PFSK-1 (cell line): ENCODE results near the gene DGKZ.

Experiments used
- FOXP2 ChIP-seq: optimal IDR thresholded peaks from 2 replicates; pipeline ENCODE3; 2011; ENCODE audit warnings: borderline replicate concordance, control low read depth, inconsistent platforms; ENCODE audit not compliant: insufficient read depth; ENCODE audit errors: extremely low read length, extremely low read depth
- POLR2AphosphoS5 ChIP-seq: IDR thresholded peaks from 2 replicates; pipeline ENCODE4 v1.6.1; 2012; ENCODE audit warnings: low read depth, mild to moderate bottlenecking, control low read depth, low read length, moderate library complexity
- TF ChIP-seq, protein P1 (sequence below), 2 experiments: IDR thresholded peaks; 2 replicates each; pipeline versions ENCODE4 v1.6.1 to v1.8.0; 2011 to 2012; ENCODE audit warnings: low read depth in 2 of 2, low read length in 2 of 2, control low read depth in 1 of 2, inconsistent platforms in 1 of 2, mild to moderate bottlenecking in 1 of 2, moderate library complexity in 1 of 2; ENCODE audit not compliant: insufficient read depth in 1 of 2

GRCh38 chr11:46353698-46354097, 6.4 kb downstream of the DGKZ start:
- TF ChIP-seq FOXP2 (no peak), POLR2AphosphoS5 (no peak)
- TF ChIP-seq, protein P1, sequence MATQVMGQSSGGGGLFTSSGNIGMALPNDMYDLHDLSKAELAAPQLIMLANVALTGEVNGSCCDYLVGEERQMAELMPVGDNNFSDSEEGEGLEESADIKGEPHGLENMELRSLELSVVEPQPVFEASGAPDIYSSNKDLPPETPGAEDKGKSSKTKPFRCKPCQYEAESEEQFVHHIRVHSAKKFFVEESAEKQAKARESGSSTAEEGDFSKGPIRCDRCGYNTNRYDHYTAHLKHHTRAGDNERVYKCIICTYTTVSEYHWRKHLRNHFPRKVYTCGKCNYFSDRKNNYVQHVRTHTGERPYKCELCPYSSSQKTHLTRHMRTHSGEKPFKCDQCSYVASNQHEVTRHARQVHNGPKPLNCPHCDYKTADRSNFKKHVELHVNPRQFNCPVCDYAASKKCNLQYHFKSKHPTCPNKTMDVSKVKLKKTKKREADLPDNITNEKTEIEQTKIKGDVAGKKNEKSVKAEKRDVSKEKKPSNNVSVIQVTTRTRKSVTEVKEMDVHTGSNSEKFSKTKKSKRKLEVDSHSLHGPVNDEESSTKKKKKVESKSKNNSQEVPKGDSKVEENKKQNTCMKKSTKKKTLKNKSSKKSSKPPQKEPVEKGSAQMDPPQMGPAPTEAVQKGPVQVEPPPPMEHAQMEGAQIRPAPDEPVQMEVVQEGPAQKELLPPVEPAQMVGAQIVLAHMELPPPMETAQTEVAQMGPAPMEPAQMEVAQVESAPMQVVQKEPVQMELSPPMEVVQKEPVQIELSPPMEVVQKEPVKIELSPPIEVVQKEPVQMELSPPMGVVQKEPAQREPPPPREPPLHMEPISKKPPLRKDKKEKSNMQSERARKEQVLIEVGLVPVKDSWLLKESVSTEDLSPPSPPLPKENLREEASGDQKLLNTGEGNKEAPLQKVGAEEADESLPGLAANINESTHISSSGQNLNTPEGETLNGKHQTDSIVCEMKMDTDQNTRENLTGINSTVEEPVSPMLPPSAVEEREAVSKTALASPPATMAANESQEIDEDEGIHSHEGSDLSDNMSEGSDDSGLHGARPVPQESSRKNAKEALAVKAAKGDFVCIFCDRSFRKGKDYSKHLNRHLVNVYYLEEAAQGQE (IDR thresholded peaks at IDR 0.05; ENCODE audit: insufficient read depth in 1 of 2, low read depth in 2 of 2, low read length in 2 of 2) = no peak
